KOPT-K1 (cell line): ENCODE data around the gene ASS1.

Experiments used
- H3K27ac ChIP-seq: fragments of 200-600 bp; sonication (generic); 2 replicates; pipeline ENCODE4 v1.5.1; 2016; ENCODE audit warnings: antibody characterized with exemption, mild to moderate bottlenecking, low read depth, low read length; ENCODE audit not compliant: poor library complexity, severe bottlenecking
- H3K36me3 ChIP-seq: fragments of 200-600 bp; sonication (generic); 2 replicates; pipeline ENCODE4 v1.5.1; 2017; ENCODE audit warnings: antibody characterized with exemption, mild to moderate bottlenecking, low read length, moderate library complexity; ENCODE audit not compliant: insufficient read depth
- H3K9me3 ChIP-seq: fragments of 200-600 bp; sonication (generic); 2 replicates; pipeline ENCODE4 v1.5.1; 2017; ENCODE audit warnings: antibody characterized with exemption, low read length, mild to moderate bottlenecking; ENCODE audit not compliant: insufficient read depth, poor library complexity, severe bottlenecking

ASS1 gene

GRCh38 chr9:130523921-130524320, 79.2 kb downstream of the ASS1 start:
- H3K9me3 ChIP-seq, result no peaks in the 10 kb centered on the region
- H3K36me3 ChIP-seq, result no peaks in the 10 kb centered on the region
- no peak overlapping the region for H3K27ac ChIP-seq

DNA sequence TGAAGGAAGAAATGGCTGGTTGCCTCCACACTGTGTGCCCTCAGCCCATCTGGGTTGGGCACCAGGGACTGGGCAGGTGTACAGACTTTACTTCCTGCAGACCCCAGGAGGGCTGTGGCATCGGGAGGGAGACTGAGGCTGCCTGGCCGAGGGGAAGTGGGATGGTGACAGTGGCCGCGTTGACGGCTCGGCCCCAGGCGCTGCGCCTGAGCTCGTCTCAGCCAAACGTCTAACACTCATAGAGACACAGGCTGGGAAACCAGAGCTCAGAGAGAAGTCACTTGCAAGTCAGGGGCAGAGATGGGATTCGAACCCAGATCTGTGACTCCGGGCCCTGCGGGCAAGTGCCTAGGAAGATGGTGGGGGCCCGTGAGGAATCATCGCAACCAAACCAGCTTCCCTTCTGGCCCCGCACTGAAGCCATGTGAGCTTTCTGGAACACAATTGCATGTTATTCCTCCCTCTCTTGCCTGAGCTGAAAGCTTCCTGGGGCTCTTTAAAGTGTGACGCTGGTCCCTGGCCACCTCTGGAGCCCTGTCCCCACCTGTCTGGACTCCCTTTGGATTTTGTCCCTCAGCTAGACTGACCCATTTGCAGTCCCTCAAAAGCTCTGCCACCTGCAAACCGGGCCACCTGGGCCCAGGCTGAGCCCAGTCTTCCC, 81.6 kb downstream of the ASS1 start:
- Histone ChIP-seq H3K27ac (no peak overlapping the region), H3K36me3 (no peaks in the 10 kb centered on the region), H3K9me3 (no peaks in the 10 kb centered on the region)

DNA sequence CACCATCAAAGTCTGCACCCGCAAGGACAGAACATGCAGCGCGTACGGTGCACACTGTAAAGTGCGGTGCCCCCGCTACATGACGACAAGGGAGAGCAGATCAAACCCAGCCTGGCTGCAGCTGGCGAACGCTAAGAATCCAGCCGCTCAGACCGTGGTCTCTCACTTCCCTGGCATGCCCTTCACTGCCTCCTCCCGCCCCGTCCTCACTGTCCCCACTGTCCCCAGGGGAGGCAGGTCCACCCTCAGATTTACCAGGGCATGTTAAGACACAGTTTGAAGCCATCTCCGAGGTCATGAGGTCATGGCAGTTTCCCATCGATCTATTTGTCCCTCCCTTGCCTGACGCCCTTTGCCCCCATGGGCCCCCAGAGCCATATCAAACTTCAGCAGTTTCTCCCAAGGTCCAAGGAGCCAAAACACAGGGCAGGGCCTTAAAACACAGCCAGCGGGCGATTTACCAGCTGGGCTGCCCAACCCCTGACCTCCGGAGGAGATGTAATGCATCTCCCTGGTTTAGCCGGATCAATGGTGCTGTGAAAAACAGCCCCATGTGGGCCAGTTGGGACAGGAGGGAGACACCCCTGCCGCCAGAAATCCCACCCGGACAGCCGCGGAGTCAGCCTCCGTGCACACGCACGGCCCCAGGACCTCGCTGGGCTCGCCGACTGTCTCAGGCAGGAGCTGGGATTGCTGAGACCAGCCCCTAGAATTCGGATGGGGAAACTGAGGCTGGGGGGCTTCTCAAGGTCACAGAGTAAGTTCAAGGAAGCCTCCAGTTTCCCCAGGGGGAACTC, 82.3 kb downstream of the ASS1 start:
- Histone ChIP-seq H3K36me3 (no peaks in the 10 kb centered on the region), H3K27ac (no peak overlapping the region), H3K9me3 (no peaks in the 10 kb centered on the region)

DNA sequence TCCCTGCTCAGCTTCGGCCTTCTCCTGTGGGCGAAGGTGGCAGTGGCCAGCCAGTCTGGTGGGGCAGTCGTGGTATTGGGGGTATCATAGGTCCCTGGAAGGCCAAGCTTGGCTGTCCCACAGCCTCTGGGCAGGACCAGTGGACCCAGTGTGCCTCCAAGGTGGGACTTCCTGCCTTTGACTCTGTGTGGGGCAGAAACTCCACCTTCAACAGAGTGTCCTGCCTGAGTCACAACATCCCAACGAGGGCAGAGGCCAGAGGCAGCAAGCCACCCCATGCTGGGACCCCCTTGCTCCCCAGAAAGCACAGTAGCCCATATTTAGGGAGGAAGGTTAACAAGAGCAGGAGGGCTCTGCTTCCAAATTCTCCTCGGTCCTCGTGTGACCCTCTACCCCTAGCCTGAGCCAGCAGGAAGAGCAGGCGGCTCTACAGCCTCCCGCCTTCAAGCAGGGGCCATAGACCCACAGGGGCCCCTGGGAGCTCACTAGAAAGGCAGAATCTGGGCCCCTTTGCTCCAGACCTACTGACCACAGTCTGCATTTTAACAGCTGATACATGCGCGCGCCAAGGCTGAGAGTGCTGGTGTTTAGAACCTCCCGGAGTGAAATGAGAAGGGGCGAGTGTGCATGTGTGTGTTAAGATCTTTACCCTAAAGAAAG, 83.0 kb downstream of the ASS1 start:
- H3K27ac ChIP-seq, result no peak overlapping the region

DNA sequence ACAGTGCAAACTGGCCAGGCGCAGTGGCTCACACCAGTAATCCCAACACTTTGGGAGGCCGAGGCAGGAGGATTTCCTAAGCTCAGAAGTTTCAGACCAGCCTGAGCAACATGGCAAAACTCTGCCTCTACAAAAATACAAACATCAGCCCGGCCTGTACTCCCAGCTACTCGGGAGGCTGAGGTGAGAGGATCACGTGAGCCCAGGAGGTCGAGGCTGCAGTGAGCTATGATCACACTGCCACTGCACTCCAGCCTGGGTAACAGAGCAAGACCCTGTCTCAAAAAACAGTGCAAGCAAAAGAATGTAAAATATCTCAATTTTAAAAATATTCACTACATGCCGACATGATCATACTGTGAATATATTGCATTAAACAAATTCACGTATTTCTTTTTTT, 83.9 kb downstream of the ASS1 start:
- H3K27ac ChIP-seq, result no peak overlapping the region
- H3K9me3 ChIP-seq, result no peaks in the 10 kb centered on the region
- H3K36me3 ChIP-seq, result no peaks in the 10 kb centered on the region

More for the DNA sequence above, 83.0 kb downstream of the ASS1 start:
- no peaks in the 10 kb centered on the region for H3K9me3 ChIP-seq
- no peaks in the 10 kb centered on the region for H3K36me3 ChIP-seq

GRCh38 chr9:130530938-130531337, 86.2 kb downstream of the ASS1 start:
- Histone ChIP-seq H3K27ac (no peak overlapping the region), H3K9me3 (no peaks in the 10 kb centered on the region), H3K36me3 (no peaks in the 10 kb centered on the region)

DNA sequence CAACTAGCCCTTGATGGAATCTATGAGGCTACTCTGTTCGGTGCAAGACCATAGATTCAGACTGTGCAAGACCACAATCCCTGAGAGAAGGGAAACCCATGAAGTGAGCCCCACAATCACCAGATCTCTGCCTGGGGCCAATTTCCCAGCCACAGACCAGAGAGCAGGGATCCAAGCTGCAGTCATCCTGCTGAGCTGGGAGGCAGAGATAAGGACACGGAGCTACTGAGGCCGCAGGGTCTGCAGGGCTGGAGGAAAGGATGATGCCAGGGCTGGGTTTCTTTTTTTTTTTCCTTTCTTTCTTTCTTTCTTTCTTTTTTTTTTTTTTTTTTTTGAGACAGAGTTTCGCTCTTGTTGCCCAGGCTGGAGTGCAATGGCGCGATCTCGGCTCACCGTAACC, 86.9 kb downstream of the ASS1 start:
- no peak overlapping the region for H3K27ac ChIP-seq
- H3K9me3 ChIP-seq, result no peaks in the 10 kb centered on the region
- H3K36me3 ChIP-seq, result no peaks in the 10 kb centered on the region

- Histone ChIP-seq H3K9me3 (no peaks in the 10 kb centered on the region), H3K36me3 (no peaks in the 10 kb centered on the region), H3K27ac (no peak overlapping the region)
Observed at GRCh38 chr9:130532426-130533080, 87.8 kb downstream of the ASS1 start.

DNA sequence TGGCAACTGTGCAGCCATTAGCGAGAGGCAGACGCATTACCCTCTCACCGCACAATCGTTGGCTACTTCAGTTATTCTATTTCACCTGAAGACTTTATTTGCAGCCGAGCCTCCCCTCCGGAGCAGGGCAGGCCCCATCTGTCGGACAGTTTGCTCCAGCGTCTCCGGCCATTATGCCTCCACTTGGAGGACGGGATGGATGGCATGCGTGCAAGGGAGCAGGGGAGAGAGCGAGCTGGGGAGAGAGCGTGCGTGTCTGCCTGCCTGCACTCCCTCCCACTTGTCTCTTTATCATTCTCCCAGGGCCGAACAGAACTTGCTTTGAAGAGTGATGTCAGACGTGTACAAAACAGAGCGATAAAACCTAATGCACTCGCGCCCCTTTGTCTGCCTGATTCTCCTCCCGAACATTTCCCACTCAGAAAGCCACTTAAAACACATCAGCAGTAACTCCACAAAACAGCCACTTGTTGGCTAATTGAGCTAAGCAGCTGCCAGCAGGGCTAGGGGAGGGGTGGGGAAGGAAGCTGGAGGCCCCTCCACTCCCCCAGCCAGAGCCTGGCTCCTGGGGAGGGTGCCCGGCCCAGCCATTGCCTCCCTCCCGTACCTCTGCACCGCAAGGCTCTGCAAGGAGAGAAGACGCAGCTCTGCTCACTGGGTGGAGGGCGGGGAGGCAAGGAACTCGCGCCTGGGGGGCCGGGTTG, 91.2 kb downstream of the ASS1 start:
- no peaks in the 10 kb centered on the region for H3K36me3 ChIP-seq
- H3K27ac ChIP-seq, result no peak overlapping the region
- no peaks in the 10 kb centered on the region for H3K9me3 ChIP-seq

GRCh38 chr9:130536701-130537107, 91.9 kb downstream of the ASS1 start:
- H3K36me3 ChIP-seq, result no peaks in the 10 kb centered on the region
- H3K27ac ChIP-seq, result no peak overlapping the region
- no peaks in the 10 kb centered on the region for H3K9me3 ChIP-seq

DNA sequence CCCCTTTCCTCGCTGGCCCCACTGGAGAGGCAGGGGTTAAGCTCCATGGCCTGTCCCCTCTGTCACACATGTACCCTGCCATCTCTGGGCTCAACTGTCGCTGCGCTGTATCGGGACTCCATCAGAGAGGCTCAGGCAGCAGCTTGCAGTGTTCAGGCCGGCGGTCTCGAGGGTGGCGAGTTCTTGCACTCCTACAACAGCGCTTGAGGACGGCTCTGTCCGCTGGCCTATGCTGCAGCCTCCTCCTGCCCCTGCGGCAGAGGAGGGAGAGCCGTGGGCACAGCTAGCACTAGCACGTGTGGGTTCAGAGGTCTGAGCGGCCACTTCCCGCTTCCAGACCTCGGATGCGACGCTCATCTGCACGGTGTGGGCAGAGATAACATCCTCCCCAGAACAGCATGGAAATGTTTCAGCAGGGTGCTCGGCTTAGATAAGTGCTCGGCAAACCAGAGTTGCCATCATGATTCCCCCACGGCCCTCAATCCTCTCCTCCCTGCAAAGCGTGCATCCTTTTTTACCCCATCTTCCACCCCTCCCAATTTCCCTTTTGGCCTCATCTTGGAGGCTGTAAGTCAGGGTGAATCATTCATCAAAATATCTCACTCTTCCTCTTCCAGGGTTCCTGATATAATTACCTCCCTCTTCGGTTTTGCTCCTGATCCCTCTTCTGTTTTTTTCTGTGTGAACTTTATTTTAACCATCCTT, 92.7 kb downstream of the ASS1 start:
- Histone ChIP-seq H3K27ac (no peak overlapping the region), H3K9me3 (no peaks in the 10 kb centered on the region), H3K36me3 (no peaks in the 10 kb centered on the region)

GRCh38 chr9:130539420-130540223, 94.9 kb downstream of the ASS1 start:
- H3K27ac ChIP-seq, result no peak overlapping the region
- no peaks in the 10 kb centered on the region for H3K9me3 ChIP-seq
- no peaks in the 10 kb centered on the region for H3K36me3 ChIP-seq

GRCh38 chr9:130541533-130541932, 96.8 kb downstream of the ASS1 start:
- Histone ChIP-seq H3K9me3 (no peaks in the 10 kb centered on the region), H3K27ac (no peak overlapping the region), H3K36me3 (no peaks in the 10 kb centered on the region)
